ENCODE measurements around the gene DDX59. TPM values are rescaled to one million over a fixed set of nuclear protein-coding genes. Genes with fewer than 3 reads are reported as not detected.

DDX59 gene
- total RNA-seq, 2 donors from 2014 or later = 19.5 to 28.1 TPM

GRCh38 chr1:200642481-200642880 is 27.2 kb downstream of the DDX59 start:
- Histone ChIP-seq H3K27me3 (replicated peaks; ENCODE audit: insufficient read depth) (no peaks in the 10 kb centered on the region), H3K9me3 (no peaks in the 10 kb centered on the region), H3K36me3 (no peaks in the 10 kb centered on the region), H3K4me3 (no peak overlapping the region), H3K4me1 (replicated peaks) (no peaks in the 10 kb centered on the region), H3K27ac (no peak overlapping the region)
- DNase-seq (ENCODE audit: low spot score) = no peak
- no peak for TF ChIP-seq POLR2AphosphoS5 (IDR thresholded peaks at IDR 0.05)
- no peak for TF ChIP-seq POLR2A (IDR thresholded peaks at IDR 0.05)
- TF ChIP-seq, protein P1, sequence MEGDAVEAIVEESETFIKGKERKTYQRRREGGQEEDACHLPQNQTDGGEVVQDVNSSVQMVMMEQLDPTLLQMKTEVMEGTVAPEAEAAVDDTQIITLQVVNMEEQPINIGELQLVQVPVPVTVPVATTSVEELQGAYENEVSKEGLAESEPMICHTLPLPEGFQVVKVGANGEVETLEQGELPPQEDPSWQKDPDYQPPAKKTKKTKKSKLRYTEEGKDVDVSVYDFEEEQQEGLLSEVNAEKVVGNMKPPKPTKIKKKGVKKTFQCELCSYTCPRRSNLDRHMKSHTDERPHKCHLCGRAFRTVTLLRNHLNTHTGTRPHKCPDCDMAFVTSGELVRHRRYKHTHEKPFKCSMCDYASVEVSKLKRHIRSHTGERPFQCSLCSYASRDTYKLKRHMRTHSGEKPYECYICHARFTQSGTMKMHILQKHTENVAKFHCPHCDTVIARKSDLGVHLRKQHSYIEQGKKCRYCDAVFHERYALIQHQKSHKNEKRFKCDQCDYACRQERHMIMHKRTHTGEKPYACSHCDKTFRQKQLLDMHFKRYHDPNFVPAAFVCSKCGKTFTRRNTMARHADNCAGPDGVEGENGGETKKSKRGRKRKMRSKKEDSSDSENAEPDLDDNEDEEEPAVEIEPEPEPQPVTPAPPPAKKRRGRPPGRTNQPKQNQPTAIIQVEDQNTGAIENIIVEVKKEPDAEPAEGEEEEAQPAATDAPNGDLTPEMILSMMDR (IDR thresholded peaks at IDR 0.05) = no peak
- intact Hi-C loops (cut with DNase I) = no loop called here
- WGBS = 95% methylated on average over 6 of the region's 6 CpGs

GRCh38 chr1:200640963-200641401 is 28.7 kb downstream of the DDX59 start:
- intact Hi-C loops (cut with DNase I) = no loop called here
- no peaks in the 10 kb centered on the region for H3K9me3 ChIP-seq
- H3K27me3 ChIP-seq (replicated peaks; ENCODE audit: insufficient read depth) = no peaks in the 10 kb centered on the region
- no peaks in the 10 kb centered on the region for H3K36me3 ChIP-seq
- H3K4me3 ChIP-seq = no peak overlapping the region
- 75% methylated on average over 5 of the region's 5 CpGs for WGBS
- DNase-seq (ENCODE audit: low spot score) = no peak
- H3K27ac ChIP-seq = no peak overlapping the region
- H3K4me1 ChIP-seq (replicated peaks) = no peaks in the 10 kb centered on the region
- TF ChIP-seq, protein P1 (IDR thresholded peaks at IDR 0.05) = no peak
- TF ChIP-seq POLR2A (IDR thresholded peaks at IDR 0.05) (no peak), POLR2AphosphoS5 (IDR thresholded peaks at IDR 0.05) (no peak)

DNA sequence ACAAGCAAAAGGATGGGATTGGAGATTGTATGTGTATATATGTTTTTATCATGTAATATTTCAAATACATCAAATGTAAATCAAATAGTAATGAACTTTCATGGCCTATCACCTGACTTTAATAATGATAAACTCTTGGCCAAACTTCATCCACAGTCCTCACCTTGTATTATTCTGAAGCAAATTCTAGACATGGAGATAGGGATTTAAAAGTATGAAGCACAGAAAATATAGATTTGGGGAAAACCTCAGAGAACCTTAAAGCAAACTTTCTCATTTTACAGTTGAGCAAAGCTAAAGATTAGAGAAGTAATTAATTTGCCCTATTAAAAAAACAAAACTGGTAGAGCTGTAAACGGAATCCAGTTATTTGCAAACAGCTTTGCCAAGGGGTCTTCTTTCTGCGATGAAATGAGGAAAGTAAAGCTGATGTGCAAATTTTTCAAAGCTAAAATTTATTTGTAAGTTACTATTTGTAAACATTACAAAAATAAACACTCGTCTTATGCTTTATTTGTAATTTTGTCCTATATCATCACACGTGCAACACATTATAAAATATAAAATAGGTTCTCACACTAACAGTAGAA is 29.2 kb downstream of the DDX59 start:
- DNase-seq (ENCODE audit: low spot score) = no peak
- intact Hi-C loops (cut with DNase I) = no loop called here
- no peaks in the 10 kb centered on the region for H3K9me3 ChIP-seq
- H3K4me1 ChIP-seq (replicated peaks) = no peaks in the 10 kb centered on the region
- no peak for TF ChIP-seq POLR2AphosphoS5 (IDR thresholded peaks at IDR 0.05)
- TF ChIP-seq, protein P1 (IDR thresholded peaks at IDR 0.05) = no peak
- TF ChIP-seq POLR2A (IDR thresholded peaks at IDR 0.05) = no peak
- no peaks in the 10 kb centered on the region for H3K36me3 ChIP-seq
- H3K27me3 ChIP-seq (replicated peaks; ENCODE audit: insufficient read depth) = no peaks in the 10 kb centered on the region
- H3K4me3 ChIP-seq = no peak overlapping the region
- 90% methylated on average over 4 of the region's 4 CpGs for WGBS
- H3K27ac ChIP-seq = no peak overlapping the region

DNA sequence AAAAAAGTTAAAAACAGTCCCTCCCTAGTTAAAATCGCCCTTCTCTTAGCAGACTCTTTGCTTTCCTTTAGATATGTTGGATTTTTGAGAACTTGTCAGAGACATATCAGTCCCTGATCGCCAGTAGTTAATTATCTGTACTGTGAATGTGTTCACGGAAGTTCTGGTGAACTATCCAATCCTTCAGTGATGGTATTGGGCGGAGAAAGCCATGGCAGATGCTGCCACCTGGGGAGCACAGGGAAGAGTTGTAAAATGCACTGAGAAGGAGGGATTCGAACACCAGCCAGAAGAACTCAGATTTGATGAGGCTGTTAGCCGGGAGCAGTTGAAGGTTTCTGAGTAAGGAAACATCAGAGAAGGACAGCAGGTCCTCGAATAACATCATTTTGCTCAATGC is 31.6 kb downstream of the DDX59 start:
- Histone ChIP-seq H3K4me1 (replicated peaks) (no peaks in the 10 kb centered on the region), H3K36me3 (no peaks in the 10 kb centered on the region), H3K9me3 (no peaks in the 10 kb centered on the region), H3K4me3 (no peak overlapping the region), H3K27ac (no peak overlapping the region), H3K27me3 (replicated peaks; ENCODE audit: insufficient read depth) (no peaks in the 10 kb centered on the region)
- WGBS = 87% methylated on average over 7 of the region's 7 CpGs
- intact Hi-C loops (cut with DNase I) = no loop called here
- TF ChIP-seq POLR2A (IDR thresholded peaks at IDR 0.05) (no peak), POLR2AphosphoS5 (IDR thresholded peaks at IDR 0.05) (no peak)
- TF ChIP-seq, protein P1 (IDR thresholded peaks at IDR 0.05) = no peak
- no peak for DNase-seq (ENCODE audit: low spot score)

DNA sequence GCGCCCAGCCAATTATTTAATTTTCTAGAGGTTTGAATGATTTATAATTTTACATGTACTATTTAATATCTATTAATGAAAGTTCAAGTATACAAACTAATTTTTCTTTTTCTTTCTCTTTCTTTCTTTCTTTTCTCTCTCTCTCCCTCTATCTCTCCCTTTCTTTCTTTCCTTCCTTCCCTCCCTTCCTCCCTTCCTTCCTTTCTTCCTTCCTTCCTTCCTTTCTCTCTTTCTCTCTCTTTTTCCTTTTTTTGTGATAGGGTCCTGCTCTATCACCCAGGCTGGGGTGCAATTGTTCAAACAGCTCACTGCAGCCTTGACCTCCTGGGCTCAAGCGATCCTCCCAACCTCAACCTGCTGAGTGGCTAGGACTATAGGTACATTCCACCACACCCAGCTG is 33.0 kb downstream of the DDX59 start:
- TF ChIP-seq, protein P1 (IDR thresholded peaks at IDR 0.05) = no peak
- TF ChIP-seq POLR2A (IDR thresholded peaks at IDR 0.05) = no peak
- TF ChIP-seq POLR2AphosphoS5 (IDR thresholded peaks at IDR 0.05) = no peak
- H3K27me3 ChIP-seq (replicated peaks; ENCODE audit: insufficient read depth) = no peaks in the 10 kb centered on the region
- H3K9me3 ChIP-seq = no peaks in the 10 kb centered on the region
- DNase-seq (ENCODE audit: low spot score) = no peak
- no peaks in the 10 kb centered on the region for H3K4me1 ChIP-seq (replicated peaks)
- no peaks in the 10 kb centered on the region for H3K36me3 ChIP-seq
- no peak overlapping the region for H3K4me3 ChIP-seq
- no peak overlapping the region for H3K27ac ChIP-seq
- intact Hi-C loops (cut with DNase I) = no loop called here
- 98% methylated on average over 2 of the region's 2 CpGs for WGBS

Data from prostate gland (tissue), 2 donors.